Measurements from ENCODE around the gene CARD9.

- TF ChIP-seq, protein P1, sequence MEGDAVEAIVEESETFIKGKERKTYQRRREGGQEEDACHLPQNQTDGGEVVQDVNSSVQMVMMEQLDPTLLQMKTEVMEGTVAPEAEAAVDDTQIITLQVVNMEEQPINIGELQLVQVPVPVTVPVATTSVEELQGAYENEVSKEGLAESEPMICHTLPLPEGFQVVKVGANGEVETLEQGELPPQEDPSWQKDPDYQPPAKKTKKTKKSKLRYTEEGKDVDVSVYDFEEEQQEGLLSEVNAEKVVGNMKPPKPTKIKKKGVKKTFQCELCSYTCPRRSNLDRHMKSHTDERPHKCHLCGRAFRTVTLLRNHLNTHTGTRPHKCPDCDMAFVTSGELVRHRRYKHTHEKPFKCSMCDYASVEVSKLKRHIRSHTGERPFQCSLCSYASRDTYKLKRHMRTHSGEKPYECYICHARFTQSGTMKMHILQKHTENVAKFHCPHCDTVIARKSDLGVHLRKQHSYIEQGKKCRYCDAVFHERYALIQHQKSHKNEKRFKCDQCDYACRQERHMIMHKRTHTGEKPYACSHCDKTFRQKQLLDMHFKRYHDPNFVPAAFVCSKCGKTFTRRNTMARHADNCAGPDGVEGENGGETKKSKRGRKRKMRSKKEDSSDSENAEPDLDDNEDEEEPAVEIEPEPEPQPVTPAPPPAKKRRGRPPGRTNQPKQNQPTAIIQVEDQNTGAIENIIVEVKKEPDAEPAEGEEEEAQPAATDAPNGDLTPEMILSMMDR (IDR thresholded peaks at IDR 0.05), result no peak
- no peak for TF ChIP-seq EZH2 (IDR thresholded peaks at IDR 0.05)
Measured at GRCh38 chr9:136418182-136419091, 45.0 kb upstream of the CARD9 start.

Data from neural progenitor cell (in vitro differentiated cells).